Measurements from ENCODE around the gene BTBD6.

BTBD6 gene

DNA sequence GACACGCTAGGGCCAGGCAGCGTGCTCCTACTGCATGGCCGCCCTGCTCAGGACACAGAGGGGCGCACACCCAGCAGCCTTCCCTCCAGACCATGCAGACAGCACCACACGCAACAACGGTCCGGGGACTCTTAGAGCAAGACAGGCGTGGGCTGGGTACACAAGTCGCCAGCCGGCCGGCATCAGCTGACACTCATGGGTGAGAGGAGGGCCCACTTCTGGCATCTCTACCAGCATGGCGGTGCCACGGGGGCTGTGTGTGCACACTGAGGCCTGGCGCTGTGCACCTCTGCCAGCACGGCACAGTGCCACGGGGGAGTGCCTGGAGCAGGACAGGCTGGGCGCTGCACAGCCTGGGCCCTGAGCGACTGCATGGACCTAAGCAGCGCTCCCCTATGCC is 6.7 kb upstream of the BTBD6 start:
- CTCF ChIA-PET, result no interaction called here
- POLR2A ChIA-PET (ENCODE audit: low non-redundant PET), result no interaction called here
- no peak for DNase-seq (ENCODE audit: low spot score)
- TF ChIP-seq, protein P1, sequence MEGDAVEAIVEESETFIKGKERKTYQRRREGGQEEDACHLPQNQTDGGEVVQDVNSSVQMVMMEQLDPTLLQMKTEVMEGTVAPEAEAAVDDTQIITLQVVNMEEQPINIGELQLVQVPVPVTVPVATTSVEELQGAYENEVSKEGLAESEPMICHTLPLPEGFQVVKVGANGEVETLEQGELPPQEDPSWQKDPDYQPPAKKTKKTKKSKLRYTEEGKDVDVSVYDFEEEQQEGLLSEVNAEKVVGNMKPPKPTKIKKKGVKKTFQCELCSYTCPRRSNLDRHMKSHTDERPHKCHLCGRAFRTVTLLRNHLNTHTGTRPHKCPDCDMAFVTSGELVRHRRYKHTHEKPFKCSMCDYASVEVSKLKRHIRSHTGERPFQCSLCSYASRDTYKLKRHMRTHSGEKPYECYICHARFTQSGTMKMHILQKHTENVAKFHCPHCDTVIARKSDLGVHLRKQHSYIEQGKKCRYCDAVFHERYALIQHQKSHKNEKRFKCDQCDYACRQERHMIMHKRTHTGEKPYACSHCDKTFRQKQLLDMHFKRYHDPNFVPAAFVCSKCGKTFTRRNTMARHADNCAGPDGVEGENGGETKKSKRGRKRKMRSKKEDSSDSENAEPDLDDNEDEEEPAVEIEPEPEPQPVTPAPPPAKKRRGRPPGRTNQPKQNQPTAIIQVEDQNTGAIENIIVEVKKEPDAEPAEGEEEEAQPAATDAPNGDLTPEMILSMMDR (conservative IDR thresholded peaks at IDR 0.05; ENCODE audit: low read depth), result no peak
- no peak overlapping the region for H3K27ac ChIP-seq

DNA sequence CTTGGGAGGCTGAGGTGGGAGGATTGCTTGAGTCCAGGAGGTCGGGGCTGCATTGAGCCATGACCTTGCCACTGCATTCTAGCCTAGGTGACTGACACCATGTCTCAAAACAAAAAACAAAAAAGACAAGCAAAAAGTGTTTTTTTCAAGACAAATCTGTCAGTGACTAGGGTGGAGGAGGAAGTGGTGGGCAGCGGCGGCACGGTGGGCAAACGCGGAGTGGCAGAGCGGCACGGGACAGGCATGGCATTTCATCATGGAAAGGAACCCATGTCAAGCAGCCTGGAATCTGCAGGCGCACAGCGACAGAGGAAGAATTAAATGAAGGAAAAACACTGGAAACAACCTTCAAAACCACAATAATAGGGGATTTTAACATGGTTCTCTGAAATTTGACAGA is 4.0 kb upstream of the BTBD6 start:
- H3K27ac ChIP-seq, result peak overlapping the region; percentile 8; the same call in 1 of the 2 replicates
- DNase-seq (ENCODE audit: low spot score), result no peak
- POLR2A ChIA-PET (ENCODE audit: low non-redundant PET), result no interaction called here
- TF ChIP-seq, protein P1 (conservative IDR thresholded peaks at IDR 0.05; ENCODE audit: low read depth), result no peak
- CTCF ChIA-PET, result no interaction called here

DNA sequence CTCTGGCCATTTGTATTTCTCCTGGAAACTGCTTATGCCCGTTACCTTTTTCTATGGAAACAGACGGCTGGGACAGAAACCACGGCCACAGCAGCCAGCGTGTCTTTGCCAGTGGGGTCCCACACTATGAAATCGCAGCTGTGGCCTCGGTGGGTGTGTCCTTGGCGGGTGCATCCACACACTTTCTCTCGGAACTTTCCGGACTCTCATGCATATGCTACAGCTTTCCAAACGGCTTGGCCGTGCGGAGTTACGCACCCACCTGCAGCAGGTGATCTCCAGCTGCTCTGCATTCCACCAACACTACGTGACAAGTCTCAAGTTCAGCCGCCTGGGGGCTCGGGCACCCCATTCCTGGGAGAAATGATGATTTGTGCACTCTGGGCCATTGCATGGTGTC is 1.3 kb upstream of the BTBD6 start:
- DNase-seq (ENCODE audit: low spot score), result no peak
- TF ChIP-seq, protein P1 (conservative IDR thresholded peaks at IDR 0.05; ENCODE audit: low read depth), result no peak
- H3K27ac ChIP-seq, result peak overlapping the region; percentile 85
- CTCF ChIA-PET, result no interaction called here
- POLR2A ChIA-PET (ENCODE audit: low non-redundant PET), result no interaction called here

DNA sequence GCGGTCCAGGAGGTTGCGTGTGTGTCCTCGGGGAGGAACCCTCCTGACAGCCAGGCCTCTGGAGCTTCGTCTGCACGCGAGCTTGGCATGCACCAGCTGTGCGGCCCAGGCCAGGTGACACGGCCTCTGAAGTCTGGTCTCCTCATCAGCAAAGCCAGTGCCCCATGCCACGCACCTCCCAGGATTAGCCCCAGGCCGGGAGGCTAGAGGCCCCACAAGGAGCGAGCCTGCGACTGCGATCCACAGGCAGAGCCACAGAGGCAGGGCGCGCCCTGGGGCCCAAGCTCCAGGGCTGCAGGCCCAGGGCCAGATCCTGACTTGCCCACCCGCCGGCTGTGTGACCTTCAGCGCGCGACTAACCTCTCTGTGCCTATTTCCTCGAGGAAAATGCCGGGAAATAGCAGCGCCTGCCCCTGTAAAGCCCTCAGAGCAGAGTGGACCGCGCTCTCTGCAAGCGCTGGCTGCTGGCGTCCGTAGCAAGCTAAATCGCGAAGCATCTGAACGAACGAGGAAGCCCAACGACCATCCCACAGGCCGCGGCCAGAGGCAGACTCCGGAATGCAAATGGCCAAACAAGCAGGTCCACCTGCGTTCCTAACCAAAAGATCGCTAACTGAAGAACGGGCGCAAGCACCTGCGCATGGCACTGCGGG is 492 bp upstream of the BTBD6 start:
- CTCF ChIA-PET, result interaction anchor here (0.6 to 0.7 kb wide), 3 partner anchors 34 to 1352 kb away, joined by 3 to 4 read pairs (median 3); no protein-coding TSS in a partner anchor
- POLR2A ChIA-PET (ENCODE audit: low non-redundant PET), result no interaction called here
- peak overlapping the region; percentile 85 for H3K27ac ChIP-seq
- TF ChIP-seq, protein P1 (conservative IDR thresholded peaks at IDR 0.05; ENCODE audit: low read depth), result no peak
- no peak for DNase-seq (ENCODE audit: low spot score)

DNA sequence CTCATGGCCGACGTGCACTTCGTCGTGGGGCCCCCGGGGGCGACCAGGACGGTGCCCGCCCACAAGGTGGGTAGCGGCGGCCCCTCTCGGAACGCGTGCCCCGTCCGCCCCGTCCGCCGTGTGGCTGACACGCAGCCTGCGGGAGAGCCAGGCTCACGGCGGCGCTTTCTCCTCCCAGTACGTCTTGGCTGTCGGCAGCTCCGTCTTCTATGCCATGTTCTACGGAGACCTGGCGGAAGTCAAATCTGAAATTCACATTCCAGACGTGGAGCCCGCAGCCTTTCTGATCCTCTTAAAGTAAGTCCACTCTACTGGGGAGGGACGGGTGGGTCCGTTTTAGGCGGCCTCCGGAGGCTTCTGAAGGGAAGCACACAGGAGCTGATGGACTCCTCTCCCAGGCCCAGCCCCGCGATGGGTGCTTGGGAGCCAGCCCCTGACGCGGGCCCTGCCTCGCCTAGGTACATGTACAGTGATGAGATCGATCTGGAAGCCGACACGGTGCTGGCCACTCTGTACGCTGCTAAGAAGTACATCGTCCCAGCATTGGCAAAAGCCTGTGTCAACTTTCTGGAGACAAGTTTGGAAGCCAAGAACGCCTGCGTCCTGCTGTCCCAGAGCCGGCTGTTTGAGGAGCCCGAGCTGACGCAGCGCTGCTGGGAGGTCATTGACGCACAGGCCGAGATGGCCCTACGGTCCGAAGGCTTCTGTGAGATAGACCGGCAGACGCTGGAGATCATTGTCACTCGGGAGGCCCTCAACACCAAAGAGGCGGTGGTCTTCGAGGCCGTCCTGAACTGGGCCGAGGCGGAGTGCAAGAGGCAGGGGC is 1.1 kb downstream of the BTBD6 start:
- peak overlapping the region; percentile 85 for H3K27ac ChIP-seq
- TF ChIP-seq, protein P1 (conservative IDR thresholded peaks at IDR 0.05; ENCODE audit: low read depth), result no peak
- ChIA-PET POLR2A (ENCODE audit: low non-redundant PET) (no interaction called here), CTCF (interaction anchor here (0.6 kb wide), 1 partner anchor 180 kb away, joined by 3 read pairs; no protein-coding TSS in a partner anchor)
- DNase-seq (ENCODE audit: low spot score), result no peak

DNA sequence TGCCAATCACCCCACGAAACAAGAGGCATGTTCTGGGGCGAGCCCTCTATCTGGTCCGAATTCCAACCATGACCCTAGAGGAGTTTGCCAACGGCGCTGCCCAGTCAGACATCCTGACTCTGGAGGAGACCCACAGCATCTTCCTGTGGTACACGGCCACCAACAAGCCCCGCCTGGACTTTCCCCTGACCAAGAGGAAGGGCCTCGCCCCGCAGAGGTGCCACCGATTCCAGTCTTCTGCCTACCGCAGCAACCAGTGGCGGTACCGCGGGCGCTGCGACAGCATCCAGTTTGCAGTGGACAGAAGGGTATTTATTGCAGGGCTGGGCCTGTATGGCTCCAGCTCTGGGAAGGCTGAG is 1.7 kb downstream of the BTBD6 start:
- DNase-seq (ENCODE audit: low spot score), result no peak
- H3K27ac ChIP-seq, result peak overlapping the region; percentile 85
- CTCF ChIA-PET, result no interaction called here
- TF ChIP-seq, protein P1 (conservative IDR thresholded peaks at IDR 0.05; ENCODE audit: low read depth), result no peak
- POLR2A ChIA-PET (ENCODE audit: low non-redundant PET), result no interaction called here
